Testis (tissue), 3 donors: ENCODE data around the gene LIMK2. TPM values are rescaled to one million over a fixed set of nuclear protein-coding genes. Genes with fewer than 3 reads are reported as not detected.
"Not testable (repeated sequence)": the region's sequence is repeated elsewhere in the genome, so short reads cannot be mapped to it uniquely, and the experiment has no call there.

Source experiments
- DNase-seq: peaks from one replicate; pipeline ENCODE4 v3.0.0-alpha.2; 2019
- H3K27ac ChIP-seq, 2 donors: fragments of 200-600 bp; sonication (generic); one replicate each; pipeline ENCODE4 v1.5.1; 2019
- H3K27me3 ChIP-seq: fragments of 200-600 bp; sonication (generic); one replicate; pipeline ENCODE4 v1.5.1; 2019
- H3K36me3 ChIP-seq: fragments of 200-600 bp; sonication (generic); one replicate; pipeline ENCODE4 v1.5.1; 2017; ENCODE audit warnings: low read depth; ENCODE audit errors: missing control alignments
- H3K4me1 ChIP-seq: fragments of 200-600 bp; sonication (generic); one replicate; pipeline ENCODE4 v1.5.1; 2019
- H3K4me3 ChIP-seq, 2 donors: fragments of 200-600 bp; sonication (generic); one replicate each; pipeline ENCODE4 v1.5.1; 2017 to 2019
- H3K9me3 ChIP-seq: fragments of 200-600 bp; sonication (generic); one replicate; pipeline ENCODE4 v1.5.1; 2017
- POLR2A ChIP-seq: fragments of 450-650 bp; IDR thresholded peaks from one replicate; pipeline ENCODE4 v1.6.1; 2017; ENCODE audit warnings: antibody characterized with exemption, mild to moderate bottlenecking, moderate library complexity
- WGBS, 2 donors: methylation state at CpG; one replicate each; pipeline ENCODE4 v1.1.5; 2018; 5-methylcytosine and 5-hydroxymethylcytosine counted together
- intact Hi-C: fragments of 100-400 bp; cut with DNase I; formaldehyde crosslinking; loops from one replicate; pipeline ENCODE4 v1.15.1; 2023; ENCODE audit warnings: low total_unique reads
- polyA plus RNA-seq: library from polyadenylated mRNA; stranded (reverse); fragments of 350-450 nt; fragmentation: Illumina TruSeq; extraction: RNeasy Lipid Tissue Mini Kit (QIAGEN cat#74804); gene quantifications from one replicate; pipeline ENCODE4 v1.2.3, GENCODE V29; 2014; ENCODE audit warnings: low read depth, low replicate concordance; ENCODE audit not compliant: insufficient read depth
- total RNA-seq, 2 donors: library from RNA; depleted of rRNA; stranded (reverse); fragments of >200 nt; gene quantifications; one replicate each; pipeline ENCODE4 v1.2.3, GENCODE V29; 2016
- TF ChIP-seq, protein P1 (sequence below), 3 experiments: fragments of 450-650 bp in 2 of 3; fragments of 200-600 bp in 1 of 3; sonication (generic) in 1 of 3; IDR thresholded peaks; one replicate each; pipeline ENCODE4 v1.5.1; 2016 to 2019; ENCODE audit warnings: antibody characterized with exemption in 3 of 3, mild to moderate bottlenecking in 2 of 3, moderate library complexity in 1 of 3

Gene LIMK2
- total and polyA plus RNA-seq, 3 donors from 2014 or later: 51.7 to 101 (median 94.0) TPM

DNA sequence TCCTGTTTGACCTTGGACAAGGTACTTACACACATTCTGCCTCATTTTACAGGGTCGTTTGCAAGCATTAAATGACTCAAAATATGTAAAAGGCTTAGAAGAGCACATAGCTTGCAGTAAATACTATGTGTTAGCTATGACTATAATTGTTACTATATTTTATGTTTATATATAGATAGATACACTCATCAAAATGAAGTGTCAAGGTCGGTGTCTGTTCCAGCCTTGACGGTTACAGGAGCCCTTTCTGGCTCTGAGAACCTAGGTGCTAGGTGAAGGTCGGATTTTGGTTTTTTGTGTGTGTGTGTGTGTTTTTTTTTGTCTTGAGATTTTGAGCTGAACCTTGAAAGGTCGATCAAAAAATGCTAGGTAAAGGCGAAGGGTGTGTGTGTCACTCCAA is 24.5 kb upstream of the LIMK2 start:
- H3K36me3 ChIP-seq: no peaks in the 10 kb centered on the region

DNA sequence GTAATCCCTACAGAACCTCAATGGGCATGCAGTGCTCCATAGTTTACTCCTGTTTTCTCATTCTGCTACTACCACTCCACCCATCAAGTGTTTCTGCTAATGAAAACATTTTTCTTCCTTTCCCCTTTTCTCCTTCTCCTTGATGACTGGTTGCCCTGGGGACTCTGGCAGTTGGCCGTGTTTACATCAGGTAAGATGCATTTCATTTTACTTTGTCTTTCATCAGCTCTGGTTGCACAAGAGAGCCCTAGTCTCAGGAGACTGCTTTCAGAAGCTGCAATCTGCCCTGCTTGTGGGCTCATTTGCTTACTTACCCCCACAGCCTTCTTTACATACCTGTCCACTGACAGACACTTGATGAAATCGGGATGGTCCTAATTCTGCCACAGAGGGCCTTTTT is 19.6 kb upstream of the LIMK2 start:
- no peaks in the 10 kb centered on the region for H3K4me1 ChIP-seq
- TF ChIP-seq POLR2A: no peak
- TF ChIP-seq, protein P1, sequence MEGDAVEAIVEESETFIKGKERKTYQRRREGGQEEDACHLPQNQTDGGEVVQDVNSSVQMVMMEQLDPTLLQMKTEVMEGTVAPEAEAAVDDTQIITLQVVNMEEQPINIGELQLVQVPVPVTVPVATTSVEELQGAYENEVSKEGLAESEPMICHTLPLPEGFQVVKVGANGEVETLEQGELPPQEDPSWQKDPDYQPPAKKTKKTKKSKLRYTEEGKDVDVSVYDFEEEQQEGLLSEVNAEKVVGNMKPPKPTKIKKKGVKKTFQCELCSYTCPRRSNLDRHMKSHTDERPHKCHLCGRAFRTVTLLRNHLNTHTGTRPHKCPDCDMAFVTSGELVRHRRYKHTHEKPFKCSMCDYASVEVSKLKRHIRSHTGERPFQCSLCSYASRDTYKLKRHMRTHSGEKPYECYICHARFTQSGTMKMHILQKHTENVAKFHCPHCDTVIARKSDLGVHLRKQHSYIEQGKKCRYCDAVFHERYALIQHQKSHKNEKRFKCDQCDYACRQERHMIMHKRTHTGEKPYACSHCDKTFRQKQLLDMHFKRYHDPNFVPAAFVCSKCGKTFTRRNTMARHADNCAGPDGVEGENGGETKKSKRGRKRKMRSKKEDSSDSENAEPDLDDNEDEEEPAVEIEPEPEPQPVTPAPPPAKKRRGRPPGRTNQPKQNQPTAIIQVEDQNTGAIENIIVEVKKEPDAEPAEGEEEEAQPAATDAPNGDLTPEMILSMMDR (IDR thresholded peaks at IDR 0.05): no peak
- no peaks in the 10 kb centered on the region for H3K36me3 ChIP-seq
- intact Hi-C loops: no loop called here
- no peaks in the 10 kb centered on the region for H3K9me3 ChIP-seq
- no peaks in the 10 kb centered on the region for H3K27me3 ChIP-seq
- no peak overlapping the region for H3K4me3 ChIP-seq
- no peak overlapping the region for H3K27ac ChIP-seq
- WGBS, 2 donors: 72 to 91% methylated on average over 2 of the region's 2 CpGs
- DNase-seq: no peak

More for the DNA sequence above, 24.5 kb upstream of the LIMK2 start:
- no peak for DNase-seq
- WGBS, 2 donors: 70 to 77% methylated on average over 6 of the region's 6 CpGs
- Histone ChIP-seq H3K27me3 (no peaks in the 10 kb centered on the region), H3K27ac (no peak overlapping the region), H3K4me1 (no peaks in the 10 kb centered on the region), H3K4me3 (no peak overlapping the region), H3K9me3 (no peaks in the 10 kb centered on the region)
- TF ChIP-seq POLR2A: no peak
- TF ChIP-seq, protein P1 (IDR thresholded peaks at IDR 0.05): no peak
- intact Hi-C loops: no loop called here

GRCh38 chr22:31193092-31193491 is 19.0 kb upstream of the LIMK2 start:
- WGBS, 2 donors: 43 to 52% methylated on average over 3 of the region's 3 CpGs
- no peak overlapping the region for H3K27ac ChIP-seq
- no peaks in the 10 kb centered on the region for H3K36me3 ChIP-seq
- no peaks in the 10 kb centered on the region for H3K4me1 ChIP-seq
- H3K9me3 ChIP-seq: no peaks in the 10 kb centered on the region
- H3K4me3 ChIP-seq: no peak overlapping the region
- intact Hi-C loops: no loop called here
- H3K27me3 ChIP-seq: no peaks in the 10 kb centered on the region
- no peak for DNase-seq
- TF ChIP-seq POLR2A: no peak
- TF ChIP-seq, protein P1 (IDR thresholded peaks at IDR 0.05): no peak

DNA sequence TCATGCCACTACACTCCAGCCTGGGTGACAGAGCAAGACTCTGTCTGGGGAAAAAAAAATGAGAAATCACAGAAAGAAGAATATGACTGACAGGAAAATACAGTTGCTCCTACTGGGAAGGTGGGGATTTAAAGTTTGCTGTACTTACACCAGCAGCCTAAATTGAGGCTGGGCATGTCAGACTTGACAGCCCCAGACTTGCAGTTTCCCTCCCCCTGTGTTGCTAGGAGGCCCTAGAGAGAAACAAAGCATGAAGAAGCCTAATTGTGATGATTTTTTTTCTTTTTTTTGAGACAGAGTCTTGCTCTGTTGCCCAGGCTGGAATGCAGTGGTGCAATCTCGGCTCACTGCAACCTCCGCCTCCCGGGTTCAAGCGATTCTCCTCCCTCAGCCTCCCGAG is 17.4 kb upstream of the LIMK2 start:
- H3K27ac ChIP-seq, H3K27me3 ChIP-seq, H3K4me1 ChIP-seq, DNase-seq, H3K9me3 ChIP-seq, intact Hi-C loops, H3K36me3 ChIP-seq, H3K4me3 ChIP-seq: not testable (repeated sequence)
- 96% methylated on average over 5 of the region's 5 CpGs for WGBS, 2 donors

GRCh38 chr22:31199187-31199586 is 12.9 kb upstream of the LIMK2 start:
- H3K27me3 ChIP-seq: no peaks in the 10 kb centered on the region
- WGBS, 2 donors: 84 to 96% methylated on average over 3 of the region's 3 CpGs
- H3K4me1 ChIP-seq: no peaks in the 10 kb centered on the region
- DNase-seq: no peak
- no peaks in the 10 kb centered on the region for H3K9me3 ChIP-seq
- no peaks in the 10 kb centered on the region for H3K36me3 ChIP-seq
- intact Hi-C loops: no loop called here
- H3K4me3 ChIP-seq: no peak overlapping the region
- H3K27ac ChIP-seq: no peak overlapping the region
- TF ChIP-seq, protein P1 (IDR thresholded peaks at IDR 0.05): no peak

GRCh38 chr22:31204352-31204984 is 7.6 kb upstream of the LIMK2 start:
- H3K4me3 ChIP-seq, H3K27ac ChIP-seq, H3K4me1 ChIP-seq, H3K9me3 ChIP-seq, H3K27me3 ChIP-seq, DNase-seq, H3K36me3 ChIP-seq: not testable (repeated sequence)
- intact Hi-C loops: loop anchor here (10.0 kb wide), 1 partner anchor 70 kb away; no protein-coding TSS in a partner anchor
- WGBS, 2 donors: 92% methylated on average over 8 of the region's 8 CpGs

- 70 to 79% methylated on average over 4 of the region's 4 CpGs for WGBS, 2 donors
- H3K4me1 ChIP-seq, DNase-seq, H3K27ac ChIP-seq, H3K36me3 ChIP-seq, H3K4me3 ChIP-seq, H3K27me3 ChIP-seq, H3K9me3 ChIP-seq: not testable (repeated sequence)
- intact Hi-C loops: loop anchor here (10.0 kb wide), 1 partner anchor 70 kb away; no protein-coding TSS in a partner anchor
Measured at GRCh38 chr22:31205059-31205458, 7.0 kb upstream of the LIMK2 start.

GRCh38 chr22:31206460-31206859 is 5.6 kb upstream of the LIMK2 start:
- not testable (repeated sequence) for H3K4me1 ChIP-seq, H3K36me3 ChIP-seq, H3K27ac ChIP-seq, H3K9me3 ChIP-seq, H3K4me3 ChIP-seq, H3K27me3 ChIP-seq, DNase-seq
- intact Hi-C loops: loop anchor here (10.0 kb wide), 1 partner anchor 68 kb away; no protein-coding TSS in a partner anchor
- 73 to 83% methylated on average over 3 of the region's 3 CpGs for WGBS, 2 donors
